ENCODE data around the gene ST3GAL2. TPM values are rescaled to one million over a fixed set of nuclear protein-coding genes. Genes with fewer than 3 reads are reported as not detected.

The ST3GAL2 gene
- total and polyA plus RNA-seq, 2 donors (not counting 1 experiment from before 2014, with no cell fraction given) = 18.2 to 71.3 TPM

GRCh38 chr16:70474320-70475053 lies 35.6 kb upstream of the ST3GAL2 start:
- Mint-ChIP-seq H3K27me3 (no peaks in the 10 kb centered on the region), H3K27ac (no peak overlapping the region), H3K4me3 (no peak overlapping the region), H3K4me1 (no peaks in the 10 kb centered on the region), H3K9me3 (ENCODE audit: insufficient read depth) (no peaks in the 10 kb centered on the region)
- ChIA-PET CTCF (interaction anchor here (0.5 to 1.5 kb wide), 6 partner anchors 10 to 1240 kb away, joined by 3 to 6 read pairs (median 4); no protein-coding TSS in a partner anchor), POLR2A (interaction anchor here (0.5 to 1.0 kb wide), 3 partner anchors 12 to 416 kb away, joined by 3 to 6 read pairs (median 3); no protein-coding TSS in a partner anchor)
- WGBS (ENCODE audit: insufficient coverage) = 98% methylated on average over 22 of the region's 22 CpGs
- Histone ChIP-seq H2AFZ (ENCODE audit: insufficient read depth, low read depth, low read length, poor library complexity, severe bottlenecking) (no peak overlapping the region), H3K9me3 (ENCODE audit: control extremely low read depth in 1 of 3, control insufficient read depth in 2 of 3, insufficient read depth in 1 of 3, low read length in 2 of 3) (no peaks in the 10 kb centered on the region), H3K4me1 (ENCODE audit: control insufficient read depth in 2 of 2, insufficient read depth in 2 of 2, low read length in 2 of 2) (no peaks in the 10 kb centered on the region), H3K27me3 (replicated peaks in 1 of 4; ENCODE audit: control extremely low read depth in 1 of 4, control insufficient read depth in 3 of 4, insufficient read depth in 4 of 4, low read length in 3 of 4) (no peaks in the 10 kb centered on the region), H3K9ac (ENCODE audit: low read length) (no peak overlapping the region), H3K4me2 (replicated peaks; ENCODE audit: low read depth, low read length, poor library complexity, severe bottlenecking) (no peak overlapping the region), H3K27ac (ENCODE audit: low read length in 2 of 2) (no peak overlapping the region), H3K79me2 (ENCODE audit: control insufficient read depth, insufficient read depth, low read length) (no peaks in the 10 kb centered on the region), H3K36me3 (replicated peaks in 1 of 2; ENCODE audit: control extremely low read depth in 1 of 2, control insufficient read depth in 1 of 2, extremely low read depth in 1 of 2, insufficient read depth in 2 of 2, low read length in 1 of 2) (peaks cover 0 to 13% of the 10 kb centered on the region in 2 experiments), H3K4me3 (ENCODE audit: control extremely low read depth in 1 of 5, extremely low read depth in 1 of 5, insufficient read depth in 1 of 5, low read depth in 2 of 5, low read length in 4 of 5) (no peak overlapping the region), H4K20me1 (ENCODE audit: control insufficient read depth, insufficient read depth, low read length, poor library complexity, severe bottlenecking) (no peaks in the 10 kb centered on the region)
- intact Hi-C loops (cut with micrococcal nuclease) = loop anchor here (5.0 kb wide), 1 partner anchor 77 kb away; no protein-coding TSS in a partner anchor
- no peak for DNase-seq
- no peak for ATAC-seq (ENCODE audit: low read depth)
- TF ChIP-seq CTCF (IDR thresholded peaks at IDR 0.05) (no peak), EZH2 (IDR thresholded peaks at IDR 0.05; ENCODE audit: borderline replicate concordance, insufficient read depth, low read depth, low read length, poor library complexity, severe bottlenecking) (no peak)

Measured in B cell (primary cell).